GM21367 (cell line): Measurements from ENCODE around the gene RFX5.
"Not testable (repeated sequence)": the region's sequence is repeated elsewhere in the genome, so short reads cannot be mapped to it uniquely, and the experiment has no call there.

ENCODE experiments used
- ATAC-seq: cut with Tn5 transposase; IDR thresholded peaks from one replicate; pipeline ENCODE4 v1.9.1; 2021; ENCODE audit not compliant: unreplicated experiment

RFX5 gene

GRCh38 chr1:151362308-151363155 is 15.5 kb upstream of the RFX5 start:
- ATAC-seq: no peak

GRCh38 chr1:151361883-151362282 is 14.8 kb upstream of the RFX5 start:
- ATAC-seq: no peak

DNA sequence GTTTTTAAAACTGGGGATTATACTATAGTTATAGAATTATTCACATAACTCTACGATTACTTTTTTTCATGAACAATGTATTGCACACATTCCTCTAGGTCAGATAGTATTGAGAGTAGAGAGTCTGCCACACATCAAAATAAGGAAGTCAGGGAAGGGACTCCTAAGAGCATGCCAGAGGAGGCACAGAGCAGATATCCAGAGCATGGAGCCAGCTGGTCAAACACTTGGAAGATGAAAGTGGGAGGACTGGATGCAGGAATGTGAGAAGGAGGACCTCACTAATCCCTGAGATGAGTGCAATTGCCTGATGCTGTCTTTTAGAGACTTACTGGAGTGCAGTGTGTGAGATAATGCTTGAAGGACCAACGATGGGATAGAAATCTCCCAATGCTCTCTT is 9.6 kb upstream of the RFX5 start:
- no peak for ATAC-seq

GRCh38 chr1:151352021-151352718 is 5.1 kb upstream of the RFX5 start:
- ATAC-seq: no peak

- ATAC-seq: not testable (repeated sequence)
Observed at GRCh38 chr1:151350323-151350722, 3.3 kb upstream of the RFX5 start.

GRCh38 chr1:151347523-151348246 is 633 bp upstream of the RFX5 start:
- ATAC-seq: peak; percentile 8

DNA sequence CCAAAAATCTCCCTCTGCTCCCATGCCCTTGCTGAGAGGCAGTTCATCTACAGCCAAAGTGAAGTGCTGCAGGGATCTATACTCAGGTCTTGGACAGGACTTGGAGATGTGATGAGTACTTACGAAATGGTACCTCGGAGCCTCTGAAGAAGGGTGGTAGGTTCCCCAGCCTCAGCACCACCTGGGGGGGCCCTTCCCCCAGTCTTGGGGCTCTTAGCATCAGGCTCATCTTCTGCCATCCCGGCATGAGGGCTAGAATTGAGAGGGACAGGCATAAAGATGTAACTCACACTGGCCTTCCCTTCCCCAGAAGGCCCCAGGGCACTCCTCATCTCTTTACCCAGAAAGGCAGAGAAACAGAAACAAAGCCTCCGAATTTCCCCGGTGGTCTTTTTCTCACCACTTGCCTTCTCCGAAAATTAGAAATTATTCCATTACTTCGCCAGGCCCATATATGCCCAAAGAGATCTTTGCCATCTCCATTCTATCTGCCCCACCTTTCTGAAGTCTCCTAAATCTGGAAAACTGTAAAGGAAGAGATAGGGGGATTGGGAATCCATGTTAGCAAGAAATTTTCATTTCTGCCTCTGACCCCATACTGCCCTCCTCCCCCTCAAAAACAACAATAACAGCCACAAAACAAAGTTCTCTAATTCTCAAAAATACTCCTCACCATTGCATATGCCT is 827 bp downstream of the RFX5 start:
- no peak for ATAC-seq

DNA sequence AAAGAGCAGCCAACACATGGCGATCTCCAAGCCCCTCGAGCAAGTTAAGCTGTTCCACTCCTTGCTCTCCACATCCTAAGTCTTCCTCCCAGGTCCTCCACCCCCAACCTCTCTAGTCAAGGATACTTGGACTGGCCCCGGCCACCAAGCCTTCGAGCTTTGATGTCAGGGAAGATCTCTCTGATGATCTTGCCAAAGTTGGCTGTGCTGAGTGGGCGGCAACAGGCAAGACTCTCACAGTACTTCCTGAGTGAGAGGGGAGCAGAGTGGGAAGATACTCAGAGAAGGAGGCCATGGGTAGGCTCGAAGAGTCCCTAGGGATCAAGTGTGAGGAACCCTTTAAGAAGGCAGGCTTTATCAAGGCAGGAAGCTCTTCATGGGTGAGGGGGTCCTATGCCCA is 2.8 kb downstream of the RFX5 start:
- no peak for ATAC-seq

DNA sequence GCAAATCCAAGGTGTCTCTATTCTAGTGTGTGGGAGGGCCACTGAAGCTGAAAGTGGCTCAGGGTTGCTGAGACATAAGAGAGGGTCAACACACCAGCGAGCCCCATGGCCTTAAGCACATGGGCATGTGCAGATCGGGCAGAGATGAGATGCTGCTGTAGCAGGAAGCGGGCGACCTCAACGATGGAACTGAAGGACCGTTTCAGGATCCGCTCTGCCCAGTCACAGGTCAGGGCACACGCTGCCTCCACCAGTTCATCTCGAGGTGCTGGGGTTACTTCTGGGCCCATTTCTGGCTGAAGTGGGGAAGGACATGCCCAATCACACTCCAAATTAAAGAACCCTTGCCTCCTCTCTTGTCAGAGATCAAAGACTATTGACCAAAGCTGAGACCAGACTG is 3.5 kb downstream of the RFX5 start:
- ATAC-seq: no peak

DNA sequence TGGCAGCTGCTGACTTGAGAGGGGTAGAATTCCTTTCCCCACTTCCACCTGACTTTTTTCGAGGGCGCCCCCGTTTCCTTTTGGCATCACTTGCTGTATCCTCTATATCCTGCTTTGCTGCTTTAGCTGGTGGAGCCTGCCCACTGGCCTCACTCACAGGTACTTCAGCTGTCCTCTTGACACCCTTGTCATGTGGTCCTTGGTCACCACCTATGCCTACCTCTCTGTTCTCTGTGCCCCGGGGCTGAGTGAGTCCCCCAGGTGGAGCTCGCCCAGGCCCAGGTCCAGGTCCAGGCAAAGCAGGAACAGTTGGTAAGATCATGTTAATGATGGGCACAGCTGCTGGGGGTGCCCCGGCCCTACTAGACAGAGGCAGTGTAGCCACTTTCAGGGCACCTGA is 4.5 kb downstream of the RFX5 start:
- no peak for ATAC-seq

GRCh38 chr1:151342021-151342420 is 5.0 kb downstream of the RFX5 start:
- no peak for ATAC-seq

- no peak for ATAC-seq
Observed at GRCh38 chr1:151340870-151341754, 5.9 kb downstream of the RFX5 start.

DNA sequence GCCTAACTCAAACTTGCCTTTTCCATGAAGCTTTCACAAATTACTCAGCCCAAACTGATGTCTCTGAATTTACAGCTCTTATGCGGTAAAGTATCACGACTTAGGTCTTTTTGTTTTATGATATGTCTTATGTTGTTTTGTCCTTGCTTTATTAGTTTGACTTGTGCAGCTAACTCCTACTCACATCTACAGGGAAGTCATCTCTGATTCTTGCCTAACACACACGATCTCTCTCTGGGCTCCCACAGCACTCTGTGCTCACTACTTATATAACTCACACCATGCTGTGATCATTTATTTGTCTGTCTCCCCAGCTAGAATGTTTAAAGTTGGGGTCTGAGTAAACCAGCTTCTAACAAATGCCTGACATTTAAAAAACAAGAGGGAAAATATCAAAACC is 10.5 kb downstream of the RFX5 start:
- ATAC-seq: no peak

GRCh38 chr1:151334822-151335221 is 12.2 kb downstream of the RFX5 start:
- no peak for ATAC-seq

DNA sequence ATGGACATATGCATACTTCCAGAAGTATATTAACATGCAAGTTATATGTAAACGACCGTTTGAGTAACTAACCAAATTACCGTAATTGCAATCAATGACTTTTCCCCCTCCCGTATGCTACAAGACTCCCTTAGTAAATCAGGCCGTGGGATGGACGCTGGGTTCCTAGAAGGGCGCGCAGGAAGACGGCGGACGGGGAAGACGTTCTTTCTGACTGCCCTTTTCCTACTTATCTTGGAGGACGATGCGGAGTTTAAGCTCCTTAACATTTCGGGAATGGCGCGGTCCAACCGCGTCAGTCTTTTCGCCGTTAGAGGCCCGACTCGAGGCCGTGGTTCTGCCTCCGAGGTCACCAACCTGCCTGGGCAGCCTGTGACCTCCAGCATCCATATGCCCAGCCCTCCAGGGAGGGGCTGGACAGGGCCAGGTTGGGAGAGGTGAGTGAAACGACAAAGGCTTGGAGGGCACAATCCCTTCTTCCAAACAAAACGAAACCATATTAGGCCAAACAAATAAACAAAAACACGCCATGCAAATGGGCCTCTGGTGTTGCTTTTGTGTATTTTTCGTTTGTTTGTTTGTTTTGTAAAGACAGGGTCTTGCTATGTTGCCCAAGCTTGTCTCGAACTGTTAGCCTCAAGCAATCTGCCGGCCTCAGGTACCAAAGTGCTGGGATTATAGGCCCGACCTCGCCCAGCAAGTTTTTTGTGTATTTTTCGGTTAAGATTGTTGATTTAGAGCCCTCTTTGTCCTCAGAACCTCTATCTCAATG is 19.0 kb downstream of the RFX5 start:
- ATAC-seq: no peak

DNA sequence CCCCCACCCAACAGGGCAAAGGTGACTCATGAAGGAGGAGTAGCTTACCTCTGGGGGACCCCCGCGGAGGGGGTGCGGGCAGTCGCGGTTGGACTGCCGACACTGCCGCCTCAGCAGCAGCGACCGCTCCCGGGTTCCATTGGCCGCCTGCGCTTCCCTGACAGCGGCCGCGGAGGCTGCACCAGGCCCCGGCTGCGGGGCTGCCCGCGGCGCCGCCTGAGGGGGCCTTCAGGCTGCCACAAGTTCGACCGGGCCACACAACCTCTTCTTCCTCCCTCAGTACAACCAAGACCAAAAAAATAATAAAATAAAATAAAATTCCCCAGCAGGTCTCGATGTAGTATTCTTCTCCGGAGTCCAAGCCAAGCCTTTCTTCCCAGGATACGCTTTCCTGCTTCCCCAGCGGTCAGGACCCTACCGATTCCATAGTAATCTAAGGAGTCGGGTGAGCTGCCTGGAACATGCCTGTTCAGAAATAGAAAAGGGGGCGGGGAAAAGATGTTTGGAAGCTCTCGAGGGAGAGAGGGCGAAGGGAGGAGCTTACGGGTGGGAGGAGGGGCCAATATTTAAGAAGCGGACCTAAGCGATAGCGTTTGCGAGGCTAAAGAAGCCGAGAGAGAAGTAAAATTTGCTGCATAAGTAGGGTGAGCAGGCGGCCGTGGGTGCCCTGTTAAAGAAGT is 19.7 kb downstream of the RFX5 start, which contains the start of gene PI4KB:
Gene PI4KB (minus strand): TSS at position 194 of the 680 bp plus-strand sequence. CDS start 10,935 bp downstream, outside the sequence.
- peak; percentile 71 for ATAC-seq

DNA sequence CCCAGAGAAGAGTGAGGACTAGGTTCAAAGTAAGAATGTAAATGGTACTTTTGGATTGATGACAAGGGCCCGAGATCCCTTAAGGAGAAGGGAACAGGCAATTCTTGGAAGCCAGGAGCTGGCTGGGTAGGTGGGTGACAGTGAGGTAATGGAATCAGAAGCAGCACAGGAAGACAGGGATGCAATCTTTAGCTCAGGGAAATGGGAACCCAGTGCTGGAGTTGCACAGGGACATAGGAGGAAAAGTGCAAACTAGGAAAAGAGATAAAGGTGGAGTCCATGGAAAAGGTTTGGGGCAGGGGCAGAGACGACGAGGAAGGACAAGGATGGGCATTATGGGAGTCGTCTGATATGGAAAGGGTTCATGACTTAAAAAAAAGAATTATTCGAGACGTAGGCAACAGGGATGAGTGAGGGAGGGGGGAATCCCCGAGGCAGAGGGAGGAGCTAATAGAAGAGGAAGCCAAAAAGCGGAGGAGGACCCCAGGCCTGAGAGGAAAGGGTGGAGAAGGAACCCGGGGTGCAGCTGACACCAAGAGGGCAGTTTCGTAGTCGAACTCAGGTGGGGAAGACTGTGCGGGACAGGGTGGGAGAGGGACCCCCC is 20.3 kb downstream of the RFX5 start:
- ATAC-seq: peak; percentile 35
